Measurements from ENCODE around the gene PRKCD. TPM values are rescaled to one million over a fixed set of nuclear protein-coding genes. Genes with fewer than 3 reads are reported as not detected.

Gene PRKCD
- total RNA-seq, 1 donor from 2014 or later, result 24.0 TPM

GRCh38 chr3:53173107-53173506 lies 12.1 kb downstream of the PRKCD start:
- H3K9me3 Mint-ChIP-seq, result no peaks in the 10 kb centered on the region
- DNase-seq (ENCODE audit: extremely low spot score, unreplicated experiment), result no peak
- no peak overlapping the region for H3K4me3 Mint-ChIP-seq
- TF ChIP-seq, protein P1, sequence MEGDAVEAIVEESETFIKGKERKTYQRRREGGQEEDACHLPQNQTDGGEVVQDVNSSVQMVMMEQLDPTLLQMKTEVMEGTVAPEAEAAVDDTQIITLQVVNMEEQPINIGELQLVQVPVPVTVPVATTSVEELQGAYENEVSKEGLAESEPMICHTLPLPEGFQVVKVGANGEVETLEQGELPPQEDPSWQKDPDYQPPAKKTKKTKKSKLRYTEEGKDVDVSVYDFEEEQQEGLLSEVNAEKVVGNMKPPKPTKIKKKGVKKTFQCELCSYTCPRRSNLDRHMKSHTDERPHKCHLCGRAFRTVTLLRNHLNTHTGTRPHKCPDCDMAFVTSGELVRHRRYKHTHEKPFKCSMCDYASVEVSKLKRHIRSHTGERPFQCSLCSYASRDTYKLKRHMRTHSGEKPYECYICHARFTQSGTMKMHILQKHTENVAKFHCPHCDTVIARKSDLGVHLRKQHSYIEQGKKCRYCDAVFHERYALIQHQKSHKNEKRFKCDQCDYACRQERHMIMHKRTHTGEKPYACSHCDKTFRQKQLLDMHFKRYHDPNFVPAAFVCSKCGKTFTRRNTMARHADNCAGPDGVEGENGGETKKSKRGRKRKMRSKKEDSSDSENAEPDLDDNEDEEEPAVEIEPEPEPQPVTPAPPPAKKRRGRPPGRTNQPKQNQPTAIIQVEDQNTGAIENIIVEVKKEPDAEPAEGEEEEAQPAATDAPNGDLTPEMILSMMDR (conservative IDR thresholded peaks at IDR 0.05), result no peak
- H3K27me3 Mint-ChIP-seq, result no peaks in the 10 kb centered on the region
- no peaks in the 10 kb centered on the region for H3K36me3 Mint-ChIP-seq
- H3K27ac Mint-ChIP-seq, result no peak overlapping the region
- H3K4me1 Mint-ChIP-seq (ENCODE audit: unreplicated experiment), result peaks cover 24% of the 10 kb centered on the region

GRCh38 chr3:53174346-53175250 lies 13.6 kb downstream of the PRKCD start:
- H3K27me3 Mint-ChIP-seq, result no peaks in the 10 kb centered on the region
- H3K4me1 Mint-ChIP-seq (ENCODE audit: unreplicated experiment), result peaks cover 13% of the 10 kb centered on the region
- H3K4me3 Mint-ChIP-seq, result no peak overlapping the region
- DNase-seq (ENCODE audit: extremely low spot score, unreplicated experiment), result no peak
- no peaks in the 10 kb centered on the region for H3K9me3 Mint-ChIP-seq
- H3K36me3 Mint-ChIP-seq, result no peaks in the 10 kb centered on the region
- H3K27ac Mint-ChIP-seq, result no peak overlapping the region
- TF ChIP-seq, protein P1 (conservative IDR thresholded peaks at IDR 0.05), result no peak

DNA sequence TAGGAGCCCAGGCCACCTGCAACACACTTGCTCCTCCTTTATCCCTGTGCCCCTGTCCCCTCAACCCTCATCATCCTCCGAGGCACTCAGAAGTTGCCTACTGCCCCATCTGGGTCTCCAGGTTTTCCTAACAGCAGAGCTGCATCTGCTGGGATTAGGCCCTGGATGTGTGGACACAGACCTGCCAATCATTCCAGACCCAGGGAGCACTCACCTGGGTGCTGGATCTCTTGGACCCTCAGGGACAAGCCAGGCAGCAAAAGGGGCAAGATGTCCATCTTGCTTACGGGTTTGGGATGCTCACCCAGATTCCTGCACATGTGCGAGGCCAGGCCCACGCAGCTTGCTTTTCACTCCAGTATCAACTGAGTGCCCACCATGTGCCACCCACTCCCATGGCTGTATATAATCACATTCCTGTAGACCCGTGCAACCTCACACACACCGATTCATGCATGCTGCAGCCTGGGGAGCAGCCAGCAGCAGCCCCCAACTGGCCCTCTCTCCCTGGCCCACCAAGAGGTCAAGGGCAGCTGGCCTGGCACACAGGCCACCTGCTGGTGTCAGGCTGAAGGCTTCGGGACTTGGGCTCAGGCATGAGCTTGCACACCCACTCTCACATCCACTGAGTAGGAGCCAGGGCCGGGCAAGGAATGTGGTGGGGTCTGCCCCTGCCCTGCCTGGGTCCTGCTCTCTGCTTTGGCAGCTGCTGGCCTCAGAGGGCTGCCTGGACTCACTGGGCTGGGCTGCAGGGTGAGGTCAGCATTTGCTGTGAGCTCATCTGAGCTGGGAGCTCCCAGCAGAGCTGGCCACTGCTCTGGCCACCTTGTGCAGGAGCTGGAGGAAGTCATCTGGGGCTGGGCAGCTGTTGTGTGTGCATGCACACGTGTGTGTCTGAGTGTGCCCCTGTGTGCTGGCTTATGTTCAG lies 14.9 kb downstream of the PRKCD start:
- Mint-ChIP-seq H3K36me3 (no peaks in the 10 kb centered on the region), H3K4me3 (no peak overlapping the region), H3K9me3 (no peaks in the 10 kb centered on the region), H3K4me1 (ENCODE audit: unreplicated experiment) (peaks cover 7% of the 10 kb centered on the region), H3K27ac (no peak overlapping the region), H3K27me3 (no peaks in the 10 kb centered on the region)
- no peak for DNase-seq (ENCODE audit: extremely low spot score, unreplicated experiment)
- TF ChIP-seq, protein P1 (conservative IDR thresholded peaks at IDR 0.05), result no peak

DNA sequence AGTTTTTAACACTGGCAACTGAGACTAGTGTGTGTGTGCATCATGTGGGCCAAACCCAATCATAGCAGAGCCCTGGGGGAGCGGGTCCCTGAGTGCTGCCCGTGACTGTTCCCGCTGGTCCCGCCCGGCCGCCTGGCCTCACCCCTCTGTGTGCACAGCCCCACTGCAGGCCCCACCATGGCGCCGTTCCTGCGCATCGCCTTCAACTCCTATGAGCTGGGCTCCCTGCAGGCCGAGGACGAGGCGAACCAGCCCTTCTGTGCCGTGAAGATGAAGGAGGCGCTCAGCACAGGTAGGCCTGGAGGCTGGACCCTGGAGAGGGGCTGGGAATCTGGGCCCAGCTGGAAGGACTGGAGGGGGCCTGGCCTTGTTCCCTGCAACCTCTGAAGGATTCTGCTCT lies 17.2 kb downstream of the PRKCD start:
- no peaks in the 10 kb centered on the region for H3K4me1 Mint-ChIP-seq (ENCODE audit: unreplicated experiment)
- no peak for DNase-seq (ENCODE audit: extremely low spot score, unreplicated experiment)
- no peaks in the 10 kb centered on the region for H3K27me3 Mint-ChIP-seq
- no peaks in the 10 kb centered on the region for H3K36me3 Mint-ChIP-seq
- no peak overlapping the region for H3K27ac Mint-ChIP-seq
- no peaks in the 10 kb centered on the region for H3K9me3 Mint-ChIP-seq
- no peak overlapping the region for H3K4me3 Mint-ChIP-seq
- TF ChIP-seq, protein P1 (conservative IDR thresholded peaks at IDR 0.05), result no peak

DNA sequence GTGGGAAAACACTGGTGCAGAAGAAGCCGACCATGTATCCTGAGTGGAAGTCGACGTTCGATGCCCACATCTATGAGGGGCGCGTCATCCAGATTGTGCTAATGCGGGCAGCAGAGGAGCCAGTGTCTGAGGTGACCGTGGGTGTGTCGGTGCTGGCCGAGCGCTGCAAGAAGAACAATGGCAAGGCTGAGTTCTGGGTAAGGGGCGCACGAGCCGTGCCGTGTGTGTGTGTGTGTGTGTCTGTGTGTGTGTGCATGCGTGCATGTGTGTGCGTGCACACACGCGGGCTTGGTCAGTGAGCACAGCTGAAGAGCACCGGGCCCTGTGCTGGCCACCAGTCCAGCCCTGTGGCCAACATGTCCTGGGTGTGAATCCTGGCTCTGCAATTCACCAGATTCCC lies 18.6 kb downstream of the PRKCD start:
- Mint-ChIP-seq H3K27ac (no peak overlapping the region), H3K9me3 (no peaks in the 10 kb centered on the region), H3K4me3 (no peak overlapping the region), H3K36me3 (no peaks in the 10 kb centered on the region), H3K4me1 (ENCODE audit: unreplicated experiment) (no peaks in the 10 kb centered on the region), H3K27me3 (no peaks in the 10 kb centered on the region)
- no peak for DNase-seq (ENCODE audit: extremely low spot score, unreplicated experiment)
- TF ChIP-seq, protein P1 (conservative IDR thresholded peaks at IDR 0.05), result no peak

All from type B pancreatic cell (in vitro differentiated cells).